ENCODE measurements around the gene EPN2. TPM values are rescaled to one million over a fixed set of nuclear protein-coding genes. Genes with fewer than 3 reads are reported as not detected.

EPN2 gene
- total and polyA plus RNA-seq, 10 of the 15 experiments (the other 5 are each of a cell fraction or from before 2014, with no cell fraction given): 0.26 to 8.4 (median 4.7) TPM

GRCh38 chr17:19258371-19258770 lies 21.2 kb downstream of the EPN2 start:
- H3K9ac ChIP-seq (ENCODE audit: control insufficient read depth, insufficient read depth, low read length): no peak overlapping the region
- intact Hi-C loops (cut with micrococcal nuclease; ENCODE audit: unreplicated experiment) (no loop called here), in situ Hi-C loops (cut with MboI) (no loop called here)
- CTCF ChIA-PET: no interaction called here
- TF ChIP-seq RAD51 (IDR thresholded peaks at IDR 0.05): no peak
- H3K4me3 ChIP-seq: no peak overlapping the region
- no peak overlapping the region for H3K27ac ChIP-seq (ENCODE audit: control insufficient read depth, insufficient read depth)
- no peaks in the 10 kb centered on the region for H3K9me3 ChIP-seq (replicated peaks; ENCODE audit: control insufficient read depth, insufficient read depth, low read length)
- POLR2A ChIA-PET: no interaction called here
- FAIRE-seq (no peak), DNase-seq (ENCODE audit: low read depth, low spot score) (no peak), ATAC-seq (no peak)
- no peaks in the 10 kb centered on the region for H3K27me3 ChIP-seq (replicated peaks in 1 of 2; ENCODE audit: control insufficient read depth in 2 of 2, insufficient read depth in 2 of 2, low read length in 1 of 2)
- H2AFZ ChIP-seq (ENCODE audit: control insufficient read depth, low read depth, low read length): no peak overlapping the region
- SMC1A ChIA-PET (ENCODE audit: uncharacterized antibody, unreplicated experiment): no interaction called here
- no peak overlapping the region for H3K4me2 ChIP-seq (ENCODE audit: control insufficient read depth, insufficient read depth)
- RAD21 ChIA-PET (ENCODE audit: unreplicated experiment): no interaction called here
- H3K4me1 ChIP-seq (ENCODE audit: control insufficient read depth, insufficient read depth, low read length): no peaks in the 10 kb centered on the region
- 70% methylated on average over 9 of the region's 9 CpGs for WGBS (ENCODE audit: insufficient coverage, insufficient replicate concordance, low lambda C conversion rate, missing lambda C conversion rate)
- H3K79me2 ChIP-seq (ENCODE audit: control insufficient read depth, insufficient read depth, low read length): no peaks in the 10 kb centered on the region
- no peaks in the 10 kb centered on the region for H4K20me1 ChIP-seq (ENCODE audit: control insufficient read depth, insufficient read depth)
- no peaks in the 10 kb centered on the region for H3K36me3 ChIP-seq (ENCODE audit: control insufficient read depth in 2 of 2, insufficient read depth in 2 of 2, low read length in 1 of 2)
- no TSS peak for BruUV-seq (replicated peaks)

GRCh38 chr17:19260958-19261357 lies 23.8 kb downstream of the EPN2 start:
- RAD21 ChIA-PET (ENCODE audit: unreplicated experiment): no interaction called here
- SMC1A ChIA-PET (ENCODE audit: uncharacterized antibody, unreplicated experiment): no interaction called here
- no peak for ATAC-seq
- H3K9me3 ChIP-seq (replicated peaks; ENCODE audit: control insufficient read depth, insufficient read depth, low read length): no peaks in the 10 kb centered on the region
- no peak overlapping the region for H3K9ac ChIP-seq (ENCODE audit: control insufficient read depth, insufficient read depth, low read length)
- H3K79me2 ChIP-seq (ENCODE audit: control insufficient read depth, insufficient read depth, low read length): no peaks in the 10 kb centered on the region
- CTCF ChIA-PET: no interaction called here
- no peaks in the 10 kb centered on the region for H3K36me3 ChIP-seq (ENCODE audit: control insufficient read depth in 2 of 2, insufficient read depth in 2 of 2, low read length in 1 of 2)
- no peak overlapping the region for H3K4me2 ChIP-seq (ENCODE audit: control insufficient read depth, insufficient read depth)
- H3K27ac ChIP-seq (ENCODE audit: control insufficient read depth, insufficient read depth): no peak overlapping the region
- intact Hi-C loops (cut with micrococcal nuclease; ENCODE audit: unreplicated experiment) (no loop called here), in situ Hi-C loops (cut with MboI) (no loop called here)
- POLR2A ChIA-PET: no interaction called here
- no TSS peak for BruUV-seq (replicated peaks)
- DNase-seq (ENCODE audit: low read depth, low spot score): no peak
- FAIRE-seq: no peak
- no peak overlapping the region for H2AFZ ChIP-seq (ENCODE audit: control insufficient read depth, low read depth, low read length)
- H4K20me1 ChIP-seq (ENCODE audit: control insufficient read depth, insufficient read depth): no peaks in the 10 kb centered on the region
- no peak overlapping the region for H3K4me3 ChIP-seq
- WGBS (ENCODE audit: insufficient coverage, insufficient replicate concordance, low lambda C conversion rate, missing lambda C conversion rate): 37% methylated on average over 7 of the region's 7 CpGs
- no peaks in the 10 kb centered on the region for H3K27me3 ChIP-seq (replicated peaks in 1 of 2; ENCODE audit: control insufficient read depth in 2 of 2, insufficient read depth in 2 of 2, low read length in 1 of 2)
- TF ChIP-seq RB1 (IDR thresholded peaks at IDR 0.05; ENCODE audit: borderline replicate concordance) (no peak), IKZF1 (conservative IDR thresholded peaks at IDR 0.05) (no peak), NFYA (IDR thresholded peaks at IDR 0.05; ENCODE audit: borderline replicate concordance, low read depth, low read length) (no peak), WRNIP1 (IDR thresholded peaks at IDR 0.05; ENCODE audit: borderline replicate concordance, low read depth, low read length) (no peak), MYC (IDR thresholded peaks at IDR 0.05; ENCODE audit: insufficient read depth, insufficient read length, insufficient replicate concordance, low read length, severe bottlenecking) (no peak), BACH1 (IDR thresholded peaks at IDR 0.05; ENCODE audit: borderline replicate concordance) (no peak), BCL11A (IDR thresholded peaks at IDR 0.05; ENCODE audit: low read depth, low read length) (no peak), ESRRA (IDR thresholded peaks at IDR 0.05; ENCODE audit: low read length) (no peak), HDAC2 (IDR thresholded peaks at IDR 0.05) (no peak), CREM (IDR thresholded peaks at IDR 0.05; ENCODE audit: low read depth) (no peak)
- H3K4me1 ChIP-seq (ENCODE audit: control insufficient read depth, insufficient read depth, low read length): no peaks in the 10 kb centered on the region

Data from GM12878 (cell line).